Prostate gland (tissue), 2 donors: ENCODE measurements around the gene HOXD9. TPM values are rescaled to one million over a fixed set of nuclear protein-coding genes. Genes with fewer than 3 reads are reported as not detected.

Experiments
- DNase-seq: peaks from one replicate; pipeline ENCODE4 v3.0.0-alpha.2; 2019; ENCODE audit warnings: low spot score
- H3K27ac ChIP-seq, 2 donors: fragments of 200-600 bp; sonication (generic); 2 replicates each; pipeline ENCODE4 v1.5.1; 2017 to 2019
- H3K27me3 ChIP-seq: fragments of 200-600 bp; sonication (generic); replicated peaks from 2 replicates; pipeline ENCODE4 v1.5.1; 2019; ENCODE audit not compliant: insufficient read depth
- H3K36me3 ChIP-seq, 2 donors: fragments of 200-600 bp; sonication (generic); 1 replicate in 1 of 2; 2 replicates in 1 of 2; pipeline versions ENCODE4 v1.5.1 to v1.8.1; 2017 to 2019
- H3K4me1 ChIP-seq: fragments of 200-600 bp; sonication (generic); replicated peaks from 2 replicates; pipeline ENCODE4 v1.5.1; 2019
- H3K4me3 ChIP-seq, 2 donors: fragments of 200-600 bp; sonication (generic); 2 replicates each; pipeline ENCODE4 v1.5.1; 2017 to 2019
- H3K9me3 ChIP-seq: fragments of 200-600 bp; sonication (generic); 2 replicates; pipeline ENCODE4 v1.5.1; 2017
- POLR2A ChIP-seq: fragments of 450-650 bp; IDR thresholded peaks from one replicate; pipeline ENCODE4 v1.6.1; 2016; ENCODE audit warnings: antibody characterized with exemption, mild to moderate bottlenecking
- POLR2AphosphoS5 ChIP-seq: sonication (generic); formaldehyde crosslinking; IDR thresholded peaks from one replicate; pipeline ENCODE4 v1.6.1; 2017; ENCODE audit warnings: antibody characterized with exemption
- WGBS: methylation state at CpG from one replicate; pipeline ENCODE4 v1.1.5; 2018; 5-methylcytosine and 5-hydroxymethylcytosine counted together
- intact Hi-C: fragments of 100-400 bp; cut with DNase I; formaldehyde crosslinking; loops from one replicate; pipeline ENCODE4 v1.14.2; 2022
- total RNA-seq, 2 donors: library from RNA; depleted of rRNA; stranded (reverse); fragments of >200 nt; gene quantifications; one replicate each; pipeline ENCODE4 v1.1.0, GENCODE V29; 2016
- TF ChIP-seq, protein P1 (sequence below), 4 experiments: fragments of 200-600 bp in 2 of 4; fragments of 450-650 bp in 2 of 4; sonication (generic) in 2 of 4; IDR thresholded peaks; 1 replicate in 3 of 4; 2 replicates in 1 of 4; pipeline ENCODE4 v1.5.1; 2016 to 2019; ENCODE audit warnings: antibody characterized with exemption in 4 of 4, mild to moderate bottlenecking in 2 of 4, moderate library complexity in 2 of 4

Gene HOXD9
- total RNA-seq, 2 donors from 2014 or later: 5.9 to 29.1 TPM

DNA sequence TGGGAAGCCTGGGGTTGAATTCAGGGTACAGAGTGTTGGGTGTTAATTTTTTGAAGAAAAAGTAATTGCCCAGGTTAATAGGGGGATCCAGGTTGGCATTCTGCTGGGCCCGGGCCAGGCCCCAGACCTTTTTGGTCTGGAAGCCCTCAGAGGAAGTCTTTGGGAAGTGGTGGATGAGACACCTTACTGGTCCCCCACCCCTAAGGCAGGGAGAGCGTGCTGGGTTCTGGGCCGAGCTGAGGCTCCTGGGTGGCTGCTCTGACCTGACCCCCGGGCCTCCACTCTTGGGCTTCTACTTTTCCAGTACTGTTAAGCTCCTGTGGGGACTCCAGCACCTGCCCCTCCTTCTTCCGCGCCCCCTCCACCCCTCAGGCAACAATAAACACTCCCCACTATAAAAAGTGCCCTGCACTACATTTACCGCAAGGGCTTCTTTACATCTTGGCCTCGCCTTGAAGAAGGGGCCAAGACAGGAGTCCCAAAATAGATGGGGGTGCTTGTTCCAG is 33.8 kb downstream of the HOXD9 start:
- TF ChIP-seq POLR2AphosphoS5: no peak
- TF ChIP-seq POLR2A: no peak
- TF ChIP-seq, protein P1, sequence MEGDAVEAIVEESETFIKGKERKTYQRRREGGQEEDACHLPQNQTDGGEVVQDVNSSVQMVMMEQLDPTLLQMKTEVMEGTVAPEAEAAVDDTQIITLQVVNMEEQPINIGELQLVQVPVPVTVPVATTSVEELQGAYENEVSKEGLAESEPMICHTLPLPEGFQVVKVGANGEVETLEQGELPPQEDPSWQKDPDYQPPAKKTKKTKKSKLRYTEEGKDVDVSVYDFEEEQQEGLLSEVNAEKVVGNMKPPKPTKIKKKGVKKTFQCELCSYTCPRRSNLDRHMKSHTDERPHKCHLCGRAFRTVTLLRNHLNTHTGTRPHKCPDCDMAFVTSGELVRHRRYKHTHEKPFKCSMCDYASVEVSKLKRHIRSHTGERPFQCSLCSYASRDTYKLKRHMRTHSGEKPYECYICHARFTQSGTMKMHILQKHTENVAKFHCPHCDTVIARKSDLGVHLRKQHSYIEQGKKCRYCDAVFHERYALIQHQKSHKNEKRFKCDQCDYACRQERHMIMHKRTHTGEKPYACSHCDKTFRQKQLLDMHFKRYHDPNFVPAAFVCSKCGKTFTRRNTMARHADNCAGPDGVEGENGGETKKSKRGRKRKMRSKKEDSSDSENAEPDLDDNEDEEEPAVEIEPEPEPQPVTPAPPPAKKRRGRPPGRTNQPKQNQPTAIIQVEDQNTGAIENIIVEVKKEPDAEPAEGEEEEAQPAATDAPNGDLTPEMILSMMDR (IDR thresholded peaks at IDR 0.05): no peak
- H3K27me3 ChIP-seq: peaks cover 40% of the 10 kb centered on the region
- H3K9me3 ChIP-seq: no peaks in the 10 kb centered on the region
- no peaks in the 10 kb centered on the region for H3K4me1 ChIP-seq
- intact Hi-C loops: no loop called here
- no peak overlapping the region for H3K27ac ChIP-seq
- no peaks in the 10 kb centered on the region for H3K36me3 ChIP-seq
- 60% methylated on average over 8 of the region's 8 CpGs for WGBS
- no peak overlapping the region for H3K4me3 ChIP-seq
- no peak for DNase-seq

DNA sequence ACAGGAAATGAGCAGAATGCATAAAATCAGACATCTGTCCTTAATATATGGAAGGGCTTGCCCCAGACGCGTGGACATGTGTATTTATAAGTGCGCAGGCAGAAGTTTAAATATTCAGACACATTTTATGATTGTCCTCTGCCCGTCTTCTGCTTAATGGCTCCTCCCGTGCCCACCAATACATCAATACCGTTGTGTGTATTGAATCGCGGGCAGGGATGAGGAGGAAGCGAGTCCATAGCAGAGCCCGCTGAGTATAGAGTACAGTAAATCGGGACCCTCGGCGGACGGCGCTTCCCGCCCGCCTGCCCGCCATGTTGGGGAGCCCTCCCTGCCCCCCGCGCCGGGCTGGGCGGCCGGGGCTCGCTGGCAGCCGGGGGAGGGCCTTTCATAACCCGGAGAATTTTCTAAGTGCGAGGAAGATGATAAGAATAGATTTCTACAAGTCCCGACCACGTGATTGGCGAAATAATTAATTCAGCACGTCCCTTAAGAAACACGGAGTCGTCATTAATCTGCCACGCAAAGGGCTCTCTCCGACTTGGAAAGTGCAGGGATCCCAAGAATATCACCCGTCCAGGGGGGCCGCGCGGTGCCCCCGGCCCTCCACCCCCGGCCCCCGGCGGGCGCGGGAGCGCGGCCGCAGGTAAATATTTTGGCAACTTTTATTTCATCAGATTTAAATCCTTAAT is 34.4 kb downstream of the HOXD9 start, which contains the start of gene HOXD3:
TSS of gene HOXD3 (plus strand) at position 501 of the 692 bp plus-strand sequence. CDS start 11,808 bp downstream, outside the sequence.
- no peak for TF ChIP-seq POLR2AphosphoS5
- TF ChIP-seq, protein P1 (IDR thresholded peaks at IDR 0.05): no peak
- TF ChIP-seq POLR2A: no peak
- WGBS: 12% methylated on average over 48 of the region's 48 CpGs
- intact Hi-C loops: no loop called here
- no peak within 1 kb of the TSS for H3K27ac ChIP-seq
- H3K27me3 ChIP-seq: peaks cover 43% of the 10 kb centered on the region
- H3K4me1 ChIP-seq: no peaks in the 10 kb centered on the region
- H3K36me3 ChIP-seq: no peaks in the 10 kb centered on the region
- no peaks in the 10 kb centered on the region for H3K9me3 ChIP-seq
- no peak for DNase-seq
- no peak within 1 kb of the TSS for H3K4me3 ChIP-seq

DNA sequence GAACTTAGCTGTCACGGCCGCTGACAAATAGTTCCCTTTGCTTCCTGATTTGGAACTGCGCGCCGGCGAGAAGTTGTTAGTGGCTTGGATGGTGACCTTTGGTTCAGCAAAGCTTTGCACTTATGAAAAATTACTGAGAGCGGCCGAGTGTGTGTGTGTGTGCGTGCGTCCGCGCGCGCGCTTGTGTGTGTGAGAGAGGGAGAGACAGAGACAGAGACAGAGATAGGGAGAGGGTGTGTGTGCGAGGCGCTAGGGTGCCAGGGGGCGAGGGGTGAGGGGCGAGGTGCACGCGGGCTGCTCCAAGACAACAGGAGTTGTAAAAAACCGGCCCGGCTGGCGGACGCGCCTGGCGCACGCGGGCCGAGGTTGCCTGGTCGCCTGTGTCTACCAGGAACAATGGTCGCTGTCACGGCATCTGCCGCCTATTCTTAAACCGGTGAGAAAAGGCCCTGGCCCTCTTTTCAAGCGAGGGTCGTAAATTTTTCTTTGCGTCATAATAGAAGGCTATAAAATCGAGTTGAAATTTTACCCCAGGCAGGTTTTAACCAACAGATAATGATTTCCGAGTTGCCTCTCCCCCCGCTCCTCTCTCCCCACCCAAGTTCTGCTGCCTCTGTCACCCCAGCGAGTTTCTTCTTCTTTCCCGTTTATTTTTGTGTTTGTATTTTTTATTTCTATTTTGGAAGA is 35.1 kb downstream of the HOXD9 start:
- intact Hi-C loops: no loop called here
- Histone ChIP-seq H3K27ac (no peak overlapping the region), H3K36me3 (no peaks in the 10 kb centered on the region), H3K4me3 (no peak overlapping the region), H3K27me3 (peaks cover 50% of the 10 kb centered on the region), H3K4me1 (no peaks in the 10 kb centered on the region), H3K9me3 (no peaks in the 10 kb centered on the region)
- DNase-seq: no peak
- WGBS: 10% methylated on average over 43 of the region's 43 CpGs
- TF ChIP-seq, protein P1 (IDR thresholded peaks at IDR 0.05): no peak
- TF ChIP-seq POLR2AphosphoS5 (no peak), POLR2A (no peak)

DNA sequence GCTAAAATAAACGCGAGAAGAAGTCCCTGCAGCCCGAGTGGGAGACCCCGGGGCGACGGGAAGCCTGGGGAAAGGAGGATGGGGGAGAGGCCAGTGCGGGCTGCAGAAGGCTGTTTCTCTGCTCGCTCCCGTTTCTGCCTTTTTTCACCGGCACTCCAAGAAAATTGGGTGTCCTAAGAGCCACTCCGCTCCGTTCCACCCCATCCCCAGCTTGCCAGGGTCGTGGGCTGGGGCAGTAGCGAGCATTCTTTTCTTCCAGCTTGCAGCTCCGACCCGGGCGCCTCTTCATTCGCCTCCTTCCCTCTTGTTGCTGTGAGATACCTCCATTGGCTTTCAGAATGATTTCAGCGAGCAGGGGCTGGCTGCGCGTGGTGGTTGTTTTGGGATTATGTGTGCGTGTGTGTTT is 35.7 kb downstream of the HOXD9 start:
- intact Hi-C loops: no loop called here
- H3K27ac ChIP-seq: no peak overlapping the region
- no peak for DNase-seq
- H3K36me3 ChIP-seq: no peaks in the 10 kb centered on the region
- no peaks in the 10 kb centered on the region for H3K9me3 ChIP-seq
- TF ChIP-seq POLR2AphosphoS5: no peak
- no peak for TF ChIP-seq POLR2A
- TF ChIP-seq, protein P1 (IDR thresholded peaks at IDR 0.05): no peak
- H3K4me3 ChIP-seq: no peak overlapping the region
- H3K4me1 ChIP-seq: no peaks in the 10 kb centered on the region
- peaks cover 55% of the 10 kb centered on the region for H3K27me3 ChIP-seq
- 17% methylated on average over 22 of the region's 22 CpGs for WGBS
